PFSK-1 (cell line): ENCODE results near the gene GRID1.

Experiments used
- FOXP2 ChIP-seq: optimal IDR thresholded peaks from 2 replicates; pipeline ENCODE3; 2011; ENCODE audit warnings: borderline replicate concordance, control low read depth, inconsistent platforms; ENCODE audit not compliant: insufficient read depth; ENCODE audit errors: extremely low read length, extremely low read depth
- POLR2AphosphoS5 ChIP-seq: IDR thresholded peaks from 2 replicates; pipeline ENCODE4 v1.6.1; 2012; ENCODE audit warnings: low read depth, mild to moderate bottlenecking, control low read depth, low read length, moderate library complexity
- REST ChIP-seq, 2 experiments: IDR thresholded peaks; 2 replicates each; pipeline versions ENCODE4 v1.6.1 to v1.8.0; 2011 to 2012; ENCODE audit warnings: low read depth in 2 of 2, low read length in 2 of 2, control low read depth in 1 of 2, inconsistent platforms in 1 of 2, mild to moderate bottlenecking in 1 of 2, moderate library complexity in 1 of 2; ENCODE audit not compliant: insufficient read depth in 1 of 2
- SIN3A ChIP-seq: IDR thresholded peaks from 2 replicates; pipeline ENCODE4 v1.6.1; 2012; ENCODE audit warnings: mild to moderate bottlenecking, low read length, moderate library complexity, borderline replicate concordance; ENCODE audit not compliant: insufficient read depth
- TAF1 ChIP-seq: IDR thresholded peaks from 2 replicates; pipeline ENCODE4 v1.6.1; 2012; ENCODE audit warnings: low read length, control low read depth, borderline replicate concordance; ENCODE audit not compliant: insufficient read depth

The GRID1 gene

GRCh38 chr10:85971494-85971893, 395.1 kb downstream of the GRID1 start:
- TF ChIP-seq TAF1 (no peak), SIN3A (no peak), POLR2AphosphoS5 (no peak), REST (IDR thresholded peaks at IDR 0.05; ENCODE audit: insufficient read depth in 1 of 2, low read depth in 2 of 2, low read length in 2 of 2) (no peak), FOXP2 (no peak)

GRCh38 chr10:85967594-85967993, 399.0 kb downstream of the GRID1 start:
- TF ChIP-seq FOXP2: no peak

GRCh38 chr10:85961479-85962067, 405.0 kb downstream of the GRID1 start:
- TF ChIP-seq SIN3A (no peak), FOXP2 (no peak), REST (IDR thresholded peaks at IDR 0.05; ENCODE audit: insufficient read depth in 1 of 2, low read depth in 2 of 2, low read length in 2 of 2) (no peak), TAF1 (no peak), POLR2AphosphoS5 (no peak)

- TF ChIP-seq FOXP2 (no peak), SIN3A (no peak), REST (IDR thresholded peaks at IDR 0.05; ENCODE audit: insufficient read depth in 1 of 2, low read depth in 2 of 2, low read length in 2 of 2) (no peak), TAF1 (no peak), POLR2AphosphoS5 (no peak)
Measured at GRCh38 chr10:85961073-85961472, 405.5 kb downstream of the GRID1 start.

GRCh38 chr10:85959239-85959638, 407.4 kb downstream of the GRID1 start:
- no peak for TF ChIP-seq REST (IDR thresholded peaks at IDR 0.05; ENCODE audit: insufficient read depth in 1 of 2, low read depth in 2 of 2, low read length in 2 of 2)
- TF ChIP-seq TAF1: no peak
- no peak for TF ChIP-seq FOXP2
- TF ChIP-seq POLR2AphosphoS5: no peak
- no peak for TF ChIP-seq SIN3A
